OCI-LY1 (cell line): ENCODE results near the gene NFYA.

ENCODE experiments used
- H2AFZ ChIP-seq: fragments of 200-600 bp; sonication (generic), shearing (Covaris generic); 2 replicates; pipeline ENCODE4 v1.6.0; 2014; ENCODE audit warnings: antibody characterized with exemption, mild to moderate bottlenecking, low read length
- H3F3A ChIP-seq: fragments of 200-600 bp; sonication (generic), shearing (Covaris generic); 2 replicates; pipeline ENCODE4 v1.6.0; 2014; ENCODE audit warnings: mild to moderate bottlenecking, antibody characterized with exemption, low read length, moderate library complexity; ENCODE audit not compliant: insufficient read depth
- H3K27ac ChIP-seq: fragments of 200-600 bp; sonication (generic); 2 replicates; pipeline ENCODE4 v1.5.1; 2014; ENCODE audit warnings: low read length, mixed run types, mild to moderate bottlenecking, low read depth; ENCODE audit not compliant: poor library complexity, severe bottlenecking
- H3K27me3 ChIP-seq: fragments of 200-600 bp; sonication (generic); 2 replicates; pipeline ENCODE4 v1.6.0; 2014; ENCODE audit warnings: antibody characterized with exemption, mild to moderate bottlenecking, low read length, moderate library complexity; ENCODE audit not compliant: insufficient read depth
- H3K36me3 ChIP-seq: fragments of 200-600 bp; sonication (generic); 2 replicates; pipeline ENCODE4 v1.6.1; 2014; ENCODE audit warnings: mild to moderate bottlenecking, antibody characterized with exemption, low read length, moderate library complexity, mixed read lengths; ENCODE audit not compliant: insufficient read depth
- H3K4me1 ChIP-seq: fragments of 200-600 bp; sonication (generic); 2 replicates; pipeline ENCODE4 v1.5.1; 2014; ENCODE audit warnings: mild to moderate bottlenecking, low read length, moderate library complexity; ENCODE audit not compliant: insufficient read depth, severe bottlenecking
- H3K4me2 ChIP-seq: fragments of 200-600 bp; sonication (generic), shearing (Covaris generic); 2 replicates; pipeline ENCODE4 v1.6.1; 2014; ENCODE audit warnings: low read length
- H3K4me3 ChIP-seq: fragments of 200-600 bp; sonication (generic); 2 replicates; pipeline ENCODE4 v1.5.1; 2014; ENCODE audit warnings: low read length, low read depth, mild to moderate bottlenecking, mixed read lengths; ENCODE audit not compliant: poor library complexity, severe bottlenecking
- H3K79me2 ChIP-seq: fragments of 200-600 bp; shearing (Covaris generic); 2 replicates; pipeline ENCODE4 v1.6.1; 2016; ENCODE audit warnings: mixed run types, low read length, mixed read lengths; ENCODE audit not compliant: insufficient read depth
- H3K9ac ChIP-seq: fragments of 200-600 bp; sonication (generic), shearing (Covaris generic); 2 replicates; pipeline ENCODE4 v1.6.1; 2014; ENCODE audit warnings: mild to moderate bottlenecking, low read length, mixed read lengths
- H3K9me2 ChIP-seq: fragments of 200-600 bp; sonication (generic), shearing (Covaris generic); 2 replicates; pipeline ENCODE4 v1.6.1; 2014; ENCODE audit warnings: low read depth, mild to moderate bottlenecking, low read length, mixed read lengths
- H3K9me3 ChIP-seq: fragments of 200-600 bp; shearing (Covaris generic); 2 replicates; pipeline ENCODE4 v1.6.1; 2014; ENCODE audit warnings: low read length, mixed read lengths
- H4K20me1 ChIP-seq: fragments of 200-600 bp; sonication (generic), shearing (Covaris generic); 2 replicates; pipeline ENCODE4 v1.6.0; 2016; ENCODE audit warnings: mild to moderate bottlenecking, low read length; ENCODE audit not compliant: insufficient read depth
- EZH2 ChIP-seq: fragments of 200-600 bp; sonication (generic), shearing (Covaris generic); IDR thresholded peaks from 2 replicates; pipeline ENCODE4 v1.8.0; 2017; ENCODE audit warnings: borderline replicate concordance, mixed run types, mild to moderate bottlenecking, antibody characterized with exemption, low read length, moderate library complexity, mixed read lengths
- TF ChIP-seq, protein P1 (sequence below): fragments of 200-600 bp; sonication (generic), shearing (Covaris generic); IDR thresholded peaks from 2 replicates; pipeline ENCODE4 v1.5.1; 2017; ENCODE audit warnings: mild to moderate bottlenecking, antibody characterized with exemption, low read length, moderate library complexity, mixed read lengths

Gene NFYA

DNA sequence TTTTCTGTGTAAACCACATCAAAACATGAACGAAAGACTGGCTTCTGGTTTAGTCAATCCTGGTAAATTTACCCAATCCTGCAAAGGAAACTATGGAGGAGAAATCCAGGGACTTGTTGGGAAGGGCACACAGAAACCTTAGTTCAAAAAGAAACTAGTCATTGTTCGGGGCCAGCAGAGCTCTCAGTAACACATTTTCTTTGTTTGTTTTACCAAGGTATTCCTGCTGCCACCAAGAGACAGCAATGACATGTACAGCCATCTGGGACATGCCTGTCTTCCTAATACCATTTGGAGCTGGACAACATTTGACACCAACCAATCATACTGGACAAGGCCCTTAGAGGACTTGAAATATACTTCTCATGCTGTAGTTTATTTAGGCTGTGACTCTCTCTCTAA is 8.9 kb upstream of the NFYA start:
- Histone ChIP-seq H3K79me2 (no peaks in the 10 kb centered on the region), H3K27ac (no peak overlapping the region), H3K9ac (no peak overlapping the region), H3K27me3 (no peaks in the 10 kb centered on the region), H3K36me3 (peaks cover 31% of the 10 kb centered on the region), H3K4me1 (no peaks in the 10 kb centered on the region), H3F3A (no peaks in the 10 kb centered on the region), H4K20me1 (no peaks in the 10 kb centered on the region), H3K9me2 (no peaks in the 10 kb centered on the region), H3K4me2 (no peak overlapping the region), H2AFZ (no peak overlapping the region), H3K4me3 (no peak overlapping the region), H3K9me3 (no peaks in the 10 kb centered on the region)
- no peak for TF ChIP-seq EZH2
- TF ChIP-seq, protein P1, sequence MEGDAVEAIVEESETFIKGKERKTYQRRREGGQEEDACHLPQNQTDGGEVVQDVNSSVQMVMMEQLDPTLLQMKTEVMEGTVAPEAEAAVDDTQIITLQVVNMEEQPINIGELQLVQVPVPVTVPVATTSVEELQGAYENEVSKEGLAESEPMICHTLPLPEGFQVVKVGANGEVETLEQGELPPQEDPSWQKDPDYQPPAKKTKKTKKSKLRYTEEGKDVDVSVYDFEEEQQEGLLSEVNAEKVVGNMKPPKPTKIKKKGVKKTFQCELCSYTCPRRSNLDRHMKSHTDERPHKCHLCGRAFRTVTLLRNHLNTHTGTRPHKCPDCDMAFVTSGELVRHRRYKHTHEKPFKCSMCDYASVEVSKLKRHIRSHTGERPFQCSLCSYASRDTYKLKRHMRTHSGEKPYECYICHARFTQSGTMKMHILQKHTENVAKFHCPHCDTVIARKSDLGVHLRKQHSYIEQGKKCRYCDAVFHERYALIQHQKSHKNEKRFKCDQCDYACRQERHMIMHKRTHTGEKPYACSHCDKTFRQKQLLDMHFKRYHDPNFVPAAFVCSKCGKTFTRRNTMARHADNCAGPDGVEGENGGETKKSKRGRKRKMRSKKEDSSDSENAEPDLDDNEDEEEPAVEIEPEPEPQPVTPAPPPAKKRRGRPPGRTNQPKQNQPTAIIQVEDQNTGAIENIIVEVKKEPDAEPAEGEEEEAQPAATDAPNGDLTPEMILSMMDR: no peak

DNA sequence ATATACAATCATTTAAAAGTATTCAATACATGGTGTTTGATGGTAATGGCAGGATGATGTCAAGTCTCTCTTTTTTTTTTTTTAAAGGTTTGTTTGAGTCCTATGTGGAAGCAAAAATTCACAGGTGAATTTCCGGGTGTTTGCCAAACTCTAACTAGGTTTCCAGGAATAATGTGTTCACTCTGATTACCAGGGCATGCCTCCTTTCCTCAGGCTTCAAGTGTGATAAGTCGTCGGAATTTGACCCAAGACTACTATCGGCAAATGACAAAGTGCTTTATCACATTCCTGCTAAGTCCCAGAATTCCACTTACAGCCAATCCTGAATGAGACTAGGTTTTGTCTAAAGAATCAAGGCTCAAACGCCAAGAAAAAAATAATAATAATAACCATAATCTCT is 7.9 kb upstream of the NFYA start:
- Histone ChIP-seq H3K4me1 (no peaks in the 10 kb centered on the region), H3F3A (no peaks in the 10 kb centered on the region), H3K9me2 (no peaks in the 10 kb centered on the region), H3K9me3 (no peaks in the 10 kb centered on the region), H3K4me3 (no peak overlapping the region), H2AFZ (no peak overlapping the region), H3K79me2 (no peaks in the 10 kb centered on the region), H4K20me1 (no peaks in the 10 kb centered on the region), H3K27ac (no peak overlapping the region), H3K27me3 (no peaks in the 10 kb centered on the region), H3K36me3 (peaks cover 31% of the 10 kb centered on the region), H3K9ac (no peak overlapping the region), H3K4me2 (no peak overlapping the region)
- TF ChIP-seq, protein P1: no peak
- no peak for TF ChIP-seq EZH2

DNA sequence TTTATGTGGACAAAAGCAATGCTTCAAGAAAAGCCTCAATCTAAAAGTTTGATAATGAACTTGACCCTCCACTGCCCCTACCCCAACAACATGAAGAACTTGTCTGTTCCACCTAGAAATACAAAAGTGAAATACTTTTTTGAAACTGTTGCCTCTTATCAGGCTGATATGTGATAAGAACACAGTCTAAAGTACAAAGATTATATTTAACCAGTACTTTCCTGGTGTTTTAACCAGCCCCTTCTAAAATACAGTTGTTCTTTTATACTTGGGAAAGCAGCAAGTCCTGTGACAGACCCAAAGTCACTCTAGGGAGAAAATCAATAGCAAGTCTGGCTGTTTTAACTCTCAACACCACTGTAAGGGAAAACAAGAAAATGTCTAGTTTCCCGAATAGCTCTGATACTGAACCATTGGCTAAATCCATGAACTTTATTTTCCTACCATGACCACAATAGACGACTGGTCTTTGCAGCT is 7.2 kb upstream of the NFYA start:
- Histone ChIP-seq H3K9me2 (no peaks in the 10 kb centered on the region), H3K79me2 (no peaks in the 10 kb centered on the region), H3F3A (no peaks in the 10 kb centered on the region), H3K27ac (no peak overlapping the region), H3K4me3 (no peak overlapping the region), H2AFZ (no peak overlapping the region), H4K20me1 (no peaks in the 10 kb centered on the region), H3K36me3 (peaks cover 34% of the 10 kb centered on the region), H3K4me1 (peaks cover 1% of the 10 kb centered on the region), H3K27me3 (no peaks in the 10 kb centered on the region), H3K9ac (no peak overlapping the region), H3K4me2 (no peak overlapping the region), H3K9me3 (no peaks in the 10 kb centered on the region)
- TF ChIP-seq, protein P1: no peak
- TF ChIP-seq EZH2: no peak
